HG03342 (cell line): ENCODE data around the gene TEX10.

Experiments
- ATAC-seq: cut with Tn5 transposase; IDR thresholded peaks from one replicate; pipeline ENCODE4 v1.9.1; 2021; ENCODE audit warnings: mild to moderate bottlenecking, moderate library complexity; ENCODE audit not compliant: unreplicated experiment

Gene TEX10

GRCh38 chr9:100286257-100286656, 66.5 kb downstream of the TEX10 start:
- ATAC-seq, result no peak

- no peak for ATAC-seq
Measured at GRCh38 chr9:100285601-100286000, 67.1 kb downstream of the TEX10 start.

DNA sequence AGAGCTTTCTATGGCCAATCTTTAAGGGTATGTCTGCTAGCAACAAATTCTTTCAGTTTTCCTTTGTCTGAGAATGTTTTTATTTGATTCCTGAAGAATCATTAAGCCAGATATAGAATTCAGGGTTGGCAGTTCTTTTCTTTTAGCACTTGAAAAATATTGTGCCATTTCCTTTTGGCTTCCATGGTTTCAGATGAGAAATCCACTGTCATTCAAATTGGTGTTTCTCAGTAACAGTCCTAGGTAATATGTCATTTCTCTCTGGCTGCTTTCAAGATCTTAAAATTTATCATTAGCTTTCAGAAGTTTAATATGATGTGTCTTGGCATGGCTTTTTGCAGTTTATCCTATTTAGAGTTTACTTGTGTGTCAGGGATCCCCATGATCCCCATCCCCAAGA, 67.7 kb downstream of the TEX10 start:
- no peak for ATAC-seq

GRCh38 chr9:100284247-100284646, 68.5 kb downstream of the TEX10 start:
- ATAC-seq, result no peak

- ATAC-seq, result no peak
Measured at GRCh38 chr9:100282388-100282719, 70.4 kb downstream of the TEX10 start.

DNA sequence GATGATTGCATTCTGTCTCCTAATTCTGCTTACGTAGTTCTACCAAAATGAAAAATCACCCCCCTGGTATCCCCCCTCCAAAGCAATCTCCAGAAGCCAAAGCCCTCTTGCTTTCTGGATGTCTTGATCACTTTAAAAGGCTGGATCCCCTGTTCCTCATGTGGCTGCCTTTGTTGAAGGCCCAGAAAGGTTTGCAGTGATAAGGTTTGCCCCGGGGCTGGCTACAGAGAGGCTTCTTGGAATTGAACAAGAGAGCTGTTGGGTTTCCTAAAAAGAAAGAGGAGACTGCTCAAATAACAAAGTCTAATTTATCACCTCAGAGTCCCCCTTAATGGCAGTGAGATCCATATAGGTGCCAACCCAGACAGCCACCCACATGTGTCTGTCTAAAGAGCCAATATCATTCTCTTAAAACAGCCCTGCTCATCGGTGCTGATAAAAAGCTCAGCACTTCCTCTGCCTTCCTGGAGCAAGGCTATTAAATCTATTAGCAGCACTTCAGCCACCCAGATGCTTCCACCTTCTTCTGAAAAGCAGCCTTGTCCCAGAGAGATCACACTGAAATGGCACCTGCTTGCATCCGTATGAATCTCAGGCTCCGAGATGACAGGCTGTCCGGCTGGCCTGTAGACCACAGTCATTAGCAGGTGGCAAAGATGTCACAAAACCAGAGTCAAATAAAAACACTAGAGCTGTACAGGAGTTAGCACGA, 70.9 kb downstream of the TEX10 start:
- no peak for ATAC-seq

- ATAC-seq, result no peak
Measured at GRCh38 chr9:100281066-100281465, 71.7 kb downstream of the TEX10 start.

DNA sequence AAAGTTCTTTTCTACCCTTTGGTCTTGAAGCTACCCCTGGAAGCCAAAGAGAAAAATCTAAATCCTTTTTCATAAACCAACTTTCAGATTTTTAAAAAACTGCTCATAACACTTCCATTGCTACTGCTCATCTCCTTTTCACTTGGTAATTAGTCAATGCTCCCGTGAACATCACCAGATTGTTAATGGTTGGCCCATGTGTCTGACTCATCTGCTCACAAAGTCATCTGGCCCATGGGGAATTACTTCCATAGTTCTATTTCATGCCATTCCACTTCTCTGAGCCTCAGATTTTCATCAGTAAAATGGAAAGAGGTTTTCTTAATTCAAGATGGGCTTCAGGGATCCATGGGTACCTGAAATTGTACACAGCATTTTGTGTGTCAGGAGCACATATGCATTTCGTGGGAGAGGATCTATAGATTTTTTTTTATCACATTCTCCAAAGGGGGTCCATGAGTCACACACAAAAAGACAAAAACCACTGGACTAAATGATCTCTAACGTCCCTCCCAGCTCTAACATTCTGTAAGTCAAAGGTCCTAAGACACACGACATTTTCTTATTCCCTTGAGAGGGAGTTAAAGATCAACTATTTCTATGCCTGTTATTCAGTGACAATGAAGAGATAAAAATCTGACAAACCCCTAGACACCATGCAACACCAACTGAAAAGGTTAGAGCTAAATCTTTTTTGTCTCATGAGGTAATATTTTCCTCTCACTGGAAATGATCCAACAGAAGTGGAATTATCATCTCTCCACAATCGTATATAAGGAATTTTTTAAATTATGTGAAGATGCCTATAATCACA, 75.4 kb downstream of the TEX10 start:
- no peak for ATAC-seq

- ATAC-seq, result no peak
Measured at GRCh38 chr9:100269656-100270055, 83.1 kb downstream of the TEX10 start.

DNA sequence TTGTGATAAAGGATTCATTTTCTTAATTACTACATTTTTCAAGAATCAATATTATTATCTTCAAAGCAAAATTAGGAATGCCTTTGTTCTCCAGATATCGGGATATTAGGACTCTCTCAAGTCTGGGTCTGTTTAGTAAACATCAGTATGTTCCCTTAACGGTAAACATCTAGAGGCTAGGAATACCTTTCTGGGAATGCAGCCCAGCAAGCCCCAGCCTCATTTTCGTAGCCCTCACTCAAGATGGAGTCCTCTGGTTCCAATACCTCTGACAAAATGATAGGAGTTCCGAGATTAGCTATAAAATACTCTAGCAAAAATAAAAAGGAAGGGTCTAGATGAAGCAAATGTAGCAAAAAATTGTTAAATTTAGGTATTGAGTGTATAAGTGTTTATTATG, 84.5 kb downstream of the TEX10 start:
- no peak for ATAC-seq

GRCh38 chr9:100267211-100267610, 85.5 kb downstream of the TEX10 start:
- ATAC-seq, result no peak
